Testis (tissue), 3 donors: ENCODE data around the gene TERF2IP. TPM values are rescaled to one million over a fixed set of nuclear protein-coding genes. Genes with fewer than 3 reads are reported as not detected.

Experiments used
- DNase-seq: peaks from one replicate; pipeline ENCODE4 v3.0.0-alpha.2; 2019
- H3K27ac ChIP-seq, 2 donors: fragments of 200-600 bp; sonication (generic); one replicate each; pipeline ENCODE4 v1.5.1; 2019
- H3K27me3 ChIP-seq: fragments of 200-600 bp; sonication (generic); one replicate; pipeline ENCODE4 v1.5.1; 2019
- H3K36me3 ChIP-seq: fragments of 200-600 bp; sonication (generic); one replicate; pipeline ENCODE4 v1.5.1; 2017; ENCODE audit warnings: low read depth; ENCODE audit errors: missing control alignments
- H3K4me1 ChIP-seq: fragments of 200-600 bp; sonication (generic); one replicate; pipeline ENCODE4 v1.5.1; 2019
- H3K4me3 ChIP-seq, 2 donors: fragments of 200-600 bp; sonication (generic); one replicate each; pipeline ENCODE4 v1.5.1; 2017 to 2019
- H3K9me3 ChIP-seq: fragments of 200-600 bp; sonication (generic); one replicate; pipeline ENCODE4 v1.5.1; 2017
- POLR2A ChIP-seq: fragments of 450-650 bp; IDR thresholded peaks from one replicate; pipeline ENCODE4 v1.6.1; 2017; ENCODE audit warnings: antibody characterized with exemption, mild to moderate bottlenecking, moderate library complexity
- WGBS, 2 donors: methylation state at CpG; one replicate each; pipeline ENCODE4 v1.1.5; 2018; 5-methylcytosine and 5-hydroxymethylcytosine counted together
- intact Hi-C: fragments of 100-400 bp; cut with DNase I; formaldehyde crosslinking; loops from one replicate; pipeline ENCODE4 v1.15.1; 2023; ENCODE audit warnings: low total_unique reads
- polyA plus RNA-seq: library from polyadenylated mRNA; stranded (reverse); fragments of 350-450 nt; fragmentation: Illumina TruSeq; extraction: RNeasy Lipid Tissue Mini Kit (QIAGEN cat#74804); gene quantifications from one replicate; pipeline ENCODE4 v1.2.3, GENCODE V29; 2014; ENCODE audit warnings: low read depth, low replicate concordance; ENCODE audit not compliant: insufficient read depth
- total RNA-seq, 2 donors: library from RNA; depleted of rRNA; stranded (reverse); fragments of >200 nt; gene quantifications; one replicate each; pipeline ENCODE4 v1.2.3, GENCODE V29; 2016
- TF ChIP-seq, protein P1 (sequence below), 3 experiments: fragments of 450-650 bp in 2 of 3; fragments of 200-600 bp in 1 of 3; sonication (generic) in 1 of 3; IDR thresholded peaks; one replicate each; pipeline ENCODE4 v1.5.1; 2016 to 2019; ENCODE audit warnings: antibody characterized with exemption in 3 of 3, mild to moderate bottlenecking in 2 of 3, moderate library complexity in 1 of 3

The TERF2IP gene
- total and polyA plus RNA-seq, 3 donors from 2014 or later: 124 to 161 (median 153) TPM

DNA sequence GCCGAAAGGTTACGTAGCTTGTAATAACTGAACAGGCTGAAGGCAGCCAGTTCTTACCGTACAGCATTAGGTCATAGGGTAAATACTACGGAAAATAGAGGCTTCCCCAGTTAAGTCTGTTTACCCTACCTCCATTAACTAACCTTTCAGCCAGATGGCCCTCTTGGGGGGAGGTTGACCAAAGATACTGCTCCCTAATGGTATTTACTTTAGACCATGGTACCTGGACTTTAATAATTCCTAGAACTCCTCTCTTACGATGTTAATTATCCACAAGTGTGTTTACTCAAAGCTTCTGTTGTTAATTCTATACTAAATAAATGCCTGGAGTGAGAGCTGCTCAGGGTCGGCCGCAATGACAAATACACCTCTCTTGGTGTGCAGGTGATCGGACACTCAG lies 14.7 kb upstream of the TERF2IP start:
- WGBS, 2 donors: 92 to 93% methylated on average over 8 of the region's 8 CpGs
- Histone ChIP-seq H3K4me1 (no peaks in the 10 kb centered on the region), H3K9me3 (no peaks in the 10 kb centered on the region), H3K36me3 (no peaks in the 10 kb centered on the region), H3K27ac (no peak overlapping the region), H3K27me3 (no peaks in the 10 kb centered on the region), H3K4me3 (no peak overlapping the region)
- DNase-seq: no peak
- TF ChIP-seq, protein P1, sequence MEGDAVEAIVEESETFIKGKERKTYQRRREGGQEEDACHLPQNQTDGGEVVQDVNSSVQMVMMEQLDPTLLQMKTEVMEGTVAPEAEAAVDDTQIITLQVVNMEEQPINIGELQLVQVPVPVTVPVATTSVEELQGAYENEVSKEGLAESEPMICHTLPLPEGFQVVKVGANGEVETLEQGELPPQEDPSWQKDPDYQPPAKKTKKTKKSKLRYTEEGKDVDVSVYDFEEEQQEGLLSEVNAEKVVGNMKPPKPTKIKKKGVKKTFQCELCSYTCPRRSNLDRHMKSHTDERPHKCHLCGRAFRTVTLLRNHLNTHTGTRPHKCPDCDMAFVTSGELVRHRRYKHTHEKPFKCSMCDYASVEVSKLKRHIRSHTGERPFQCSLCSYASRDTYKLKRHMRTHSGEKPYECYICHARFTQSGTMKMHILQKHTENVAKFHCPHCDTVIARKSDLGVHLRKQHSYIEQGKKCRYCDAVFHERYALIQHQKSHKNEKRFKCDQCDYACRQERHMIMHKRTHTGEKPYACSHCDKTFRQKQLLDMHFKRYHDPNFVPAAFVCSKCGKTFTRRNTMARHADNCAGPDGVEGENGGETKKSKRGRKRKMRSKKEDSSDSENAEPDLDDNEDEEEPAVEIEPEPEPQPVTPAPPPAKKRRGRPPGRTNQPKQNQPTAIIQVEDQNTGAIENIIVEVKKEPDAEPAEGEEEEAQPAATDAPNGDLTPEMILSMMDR (IDR thresholded peaks at IDR 0.05): no peak
- no peak for TF ChIP-seq POLR2A
- intact Hi-C loops: no loop called here

DNA sequence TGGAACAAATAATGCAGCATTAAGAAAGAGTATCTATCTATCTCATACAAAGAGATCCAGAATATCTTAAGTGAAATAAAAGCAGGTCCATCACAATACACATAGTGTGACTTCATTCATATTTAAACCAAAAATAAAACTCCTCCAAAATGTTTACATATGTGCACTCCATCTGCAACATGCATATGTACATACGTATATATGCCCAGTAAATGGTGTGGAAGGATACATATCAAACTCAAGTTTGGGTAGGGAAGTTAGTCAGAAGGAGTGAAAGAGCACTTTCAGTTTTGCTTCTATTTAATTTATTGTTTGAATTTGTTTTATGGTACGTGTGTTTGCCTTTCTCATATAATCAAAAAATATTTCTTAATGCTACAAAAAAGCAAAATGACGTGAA lies 12.5 kb upstream of the TERF2IP start:
- 88 to 89% methylated on average over 3 of the region's 3 CpGs for WGBS, 2 donors
- no peak overlapping the region for H3K27ac ChIP-seq
- intact Hi-C loops: no loop called here
- no peaks in the 10 kb centered on the region for H3K36me3 ChIP-seq
- no peaks in the 10 kb centered on the region for H3K9me3 ChIP-seq
- H3K4me1 ChIP-seq: no peaks in the 10 kb centered on the region
- no peak for DNase-seq
- no peak overlapping the region for H3K4me3 ChIP-seq
- TF ChIP-seq POLR2A: no peak
- TF ChIP-seq, protein P1 (IDR thresholded peaks at IDR 0.05): no peak
- no peaks in the 10 kb centered on the region for H3K27me3 ChIP-seq

DNA sequence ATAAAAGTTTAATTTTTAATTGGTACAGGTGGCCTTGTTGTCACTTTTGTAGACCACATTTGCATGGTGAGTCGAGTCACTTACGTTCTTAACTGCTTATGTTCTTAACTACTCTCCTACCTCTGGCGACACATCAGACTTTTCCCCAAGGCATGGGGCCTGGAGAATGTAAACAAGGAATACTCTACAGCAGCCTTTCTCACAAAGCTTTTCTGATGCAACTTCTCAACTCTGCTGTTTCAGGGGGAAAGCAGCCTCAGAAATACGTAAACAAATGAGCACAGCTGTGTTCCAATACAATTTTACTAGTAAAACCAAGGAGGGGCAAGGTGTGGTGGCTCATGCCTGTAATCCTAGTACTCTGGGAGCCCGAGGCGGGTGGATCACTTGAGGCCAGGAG lies 7.0 kb upstream of the TERF2IP start:
- no peak for DNase-seq
- H3K9me3 ChIP-seq: no peaks in the 10 kb centered on the region
- H3K27ac ChIP-seq: no peak overlapping the region
- H3K4me3 ChIP-seq: no peak overlapping the region
- H3K27me3 ChIP-seq: no peaks in the 10 kb centered on the region
- intact Hi-C loops: loop anchor here (10.0 kb wide), 1 partner anchor 66 kb away; no protein-coding TSS in a partner anchor
- H3K36me3 ChIP-seq: no peaks in the 10 kb centered on the region
- TF ChIP-seq, protein P1 (IDR thresholded peaks at IDR 0.05): no peak
- no peak for TF ChIP-seq POLR2A
- H3K4me1 ChIP-seq: no peaks in the 10 kb centered on the region
- 87 to 93% methylated on average over 6 of the region's 6 CpGs for WGBS, 2 donors

DNA sequence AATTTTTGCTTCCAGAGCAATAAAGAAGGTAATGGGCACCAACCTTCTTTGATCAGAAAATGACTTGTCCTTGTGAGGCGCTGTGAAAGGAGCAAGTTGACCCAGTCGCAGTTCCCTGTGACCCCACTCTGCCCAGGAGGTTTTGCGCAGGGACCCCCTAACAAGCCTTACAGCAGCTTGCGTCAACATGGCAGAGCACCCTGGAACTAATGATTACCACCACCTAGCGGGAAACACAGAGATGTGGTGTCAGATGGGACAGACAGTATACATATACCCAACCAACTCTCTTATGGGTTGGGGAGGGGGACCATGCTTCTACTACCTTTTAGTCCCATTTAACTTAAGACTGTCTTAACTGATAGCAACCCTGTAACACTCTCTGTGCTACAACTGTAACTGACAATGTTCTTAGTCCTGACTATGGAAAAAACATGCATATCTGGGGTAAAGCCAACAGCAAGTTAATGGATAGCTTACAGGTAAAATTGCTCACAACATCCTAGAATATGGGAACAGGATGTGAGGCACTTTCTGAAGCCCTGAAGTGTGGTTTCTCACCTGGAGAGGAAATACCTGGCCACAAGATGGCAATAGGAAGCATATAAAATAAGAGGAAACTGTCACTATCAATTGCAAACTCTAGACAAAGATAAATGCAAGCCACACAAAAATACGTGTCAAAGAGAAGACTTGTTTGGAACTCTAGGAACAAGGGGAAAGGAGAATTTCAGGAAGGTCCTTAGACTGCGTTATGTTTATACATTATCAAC lies 3.1 kb upstream of the TERF2IP start:
- intact Hi-C loops: loop anchor here (10.0 kb wide), 1 partner anchor 70 kb away; no protein-coding TSS in a partner anchor

More for the DNA sequence above, 3.1 kb upstream of the TERF2IP start:
- Histone ChIP-seq H3K4me3 (no peak overlapping the region), H3K27ac (no peak overlapping the region), H3K9me3 (no peaks in the 10 kb centered on the region), H3K36me3 (no peaks in the 10 kb centered on the region), H3K4me1 (peaks cover 10% of the 10 kb centered on the region), H3K27me3 (no peaks in the 10 kb centered on the region)
- TF ChIP-seq, protein P1 (IDR thresholded peaks at IDR 0.05): no peak
- TF ChIP-seq POLR2A: no peak
- DNase-seq: no peak
- 87 to 93% methylated on average over 7 of the region's 7 CpGs for WGBS, 2 donors
